ENCODE data around the gene MRPL11. TPM values are rescaled to one million over a fixed set of nuclear protein-coding genes. Genes with fewer than 3 reads are reported as not detected.

The MRPL11 gene
- 92.8 to 117 TPM (median 112 TPM) in 5 replicates for total RNA-seq (2022; extraction: Qiagen RNA extraction)

GRCh38 chr11:66438504-66439466, at the start of gene MRPL11:
Gene MRPL11, minus strand, starts transcription at chr11:66438848. Its CDS starts 94 bp downstream, at chr11:66438754.

GRCh38 chr11:66480117-66480938, 41.7 kb upstream of the MRPL11 start, which contains the start of gene DPP3:
Gene DPP3, plus strand, starts transcription at chr11:66480434. Its CDS starts 1,767 bp downstream, at chr11:66482201.

GRCh38 chr11:66466225-66467033, 27.8 kb upstream of the MRPL11 start, which contains the start of gene PELI3:
Gene PELI3, plus strand, starts transcription at chr11:66466905. Its CDS starts 1,224 bp downstream, at chr11:66468129.

GRCh38 chr11:66420671-66421476, 17.8 kb downstream of the MRPL11 start, which contains the start of gene NPAS4:
Gene NPAS4, plus strand, starts transcription at chr11:66421035. Its CDS starts 145 bp downstream, at chr11:66421180.

Other genes starting within 250 kb of the MRPL11 start
- gene KLC2, start 181.1 kb downstream of the MRPL11 start, total RNA-seq (2022; extraction: Qiagen RNA extraction) = 39.3 to 47.0 TPM (median 43.1 TPM) in 5 replicates
- 131 to 153 TPM (median 147 TPM) in 5 replicates for gene RAB1B, start 170.2 kb downstream of the MRPL11 start, total RNA-seq (2022; extraction: Qiagen RNA extraction)
- 2.1 to 3.0 TPM (median 2.3 TPM) in 5 replicates for gene CNIH2, start 160.7 kb downstream of the MRPL11 start, total RNA-seq (2022; extraction: Qiagen RNA extraction)
- 93.6 to 127 TPM (median 118 TPM) in 5 replicates for gene YIF1A, start 149.7 kb downstream of the MRPL11 start, total RNA-seq (2022; extraction: Qiagen RNA extraction)
- 2.0 to 4.1 TPM (median 3.7 TPM) in 5 replicates for gene TMEM151A, start 147.0 kb downstream of the MRPL11 start, total RNA-seq (2022; extraction: Qiagen RNA extraction)
- gene CD248, start 121.8 kb downstream of the MRPL11 start, total RNA-seq (2022; extraction: Qiagen RNA extraction) = 0.02 to 0.03 TPM in 2 of 5 replicates, not detected in the others
- 22.0 to 34.3 TPM (median 31.6 TPM) in 5 replicates for gene RIN1, start 102.4 kb downstream of the MRPL11 start, total RNA-seq (2022; extraction: Qiagen RNA extraction)
- 74.1 to 97.5 TPM (median 86.7 TPM) in 5 replicates for gene BRMS1, start 93.7 kb downstream of the MRPL11 start, total RNA-seq (2022; extraction: Qiagen RNA extraction)
- gene B4GAT1, start 91.2 kb downstream of the MRPL11 start, total RNA-seq (2022; extraction: Qiagen RNA extraction) = 13.5 to 17.7 TPM (median 17.4 TPM) in 5 replicates
- gene SLC29A2, start 67.1 kb downstream of the MRPL11 start, total RNA-seq (2022; extraction: Qiagen RNA extraction) = 6.0 to 10.5 TPM (median 9.3 TPM) in 5 replicates
- not detected in 5 replicates for gene NPAS4, start 17.8 kb downstream of the MRPL11 start, total RNA-seq (2022; extraction: Qiagen RNA extraction)
- 3.4 to 5.2 TPM (median 4.6 TPM) in 5 replicates for gene PELI3, start 28.1 kb upstream of the MRPL11 start, total RNA-seq (2022; extraction: Qiagen RNA extraction)
- gene DPP3, start 41.6 kb upstream of the MRPL11 start, total RNA-seq (2022; extraction: Qiagen RNA extraction) = 51.8 to 63.1 TPM (median 54.0 TPM) in 5 replicates
- gene BBS1, start 71.8 kb upstream of the MRPL11 start, total RNA-seq (2022; extraction: Qiagen RNA extraction) = 8.9 to 10.5 TPM (median 9.4 TPM) in 5 replicates
- gene ZDHHC24, start 107.2 kb upstream of the MRPL11 start, total RNA-seq (2022; extraction: Qiagen RNA extraction) = 7.0 to 14.5 TPM (median 13.6 TPM) in 5 replicates
- 0.02 to 0.10 TPM (median 0.09 TPM) in 4 of 5 replicates, not detected in the other for gene ACTN3, start 108.1 kb upstream of the MRPL11 start, total RNA-seq (2022; extraction: Qiagen RNA extraction)
- 31.7 to 39.8 TPM (median 33.7 TPM) in 5 replicates for gene CTSF, start 129.8 kb upstream of the MRPL11 start, total RNA-seq (2022; extraction: Qiagen RNA extraction)
- 0.34 to 0.58 TPM (median 0.49 TPM) in 5 replicates for gene CCDC87, start 154.2 kb upstream of the MRPL11 start, total RNA-seq (2022; extraction: Qiagen RNA extraction)
- 23.6 to 30.6 TPM (median 27.5 TPM) in 5 replicates for gene CCS, start 154.3 kb upstream of the MRPL11 start, total RNA-seq (2022; extraction: Qiagen RNA extraction)
- gene RBM14, start 177.8 kb upstream of the MRPL11 start, total RNA-seq (2022; extraction: Qiagen RNA extraction) = 57.5 to 80.4 TPM (median 64.7 TPM) in 5 replicates
- gene RBM4, start 199.9 kb upstream of the MRPL11 start, total RNA-seq (2022; extraction: Qiagen RNA extraction) = 127 to 149 TPM (median 132 TPM) in 5 replicates
- gene RBM4B, start 239.0 kb upstream of the MRPL11 start, total RNA-seq (2022; extraction: Qiagen RNA extraction) = 17.2 to 20.5 TPM (median 19.0 TPM) in 5 replicates

Data from A549 treated with AZD2906 at 1 μM for 4 hours (cell line).